ENCODE data around the gene UGT3A1.

- TF ChIP-seq CTCF (IDR thresholded peaks at IDR 0.05) (no peak), TEAD4 (CRISPR knock-in tag; IDR thresholded peaks at IDR 0.05) (no peak), IRF2 (CRISPR knock-in tag; IDR thresholded peaks at IDR 0.05; ENCODE audit: borderline replicate concordance, low read depth) (no peak), SP1 (CRISPR knock-in tag; conservative IDR thresholded peaks at IDR 0.05) (no peak), FOXK1 (CRISPR knock-in tag; IDR thresholded peaks at IDR 0.05) (no peak)
These were observed 41.9 kb upstream of the UGT3A1 start for GRCh38 chr5:36033047-36033446.

Data from WTC11 (cell line).